Mesenchymal stem cell (in vitro differentiated cells and primary cell): Measurements from ENCODE around the gene KRT86.

Source experiments
- DNase-seq: peaks from one replicate; pipeline ENCODE4 v3.0.0-alpha.2; 2013
- H2AFZ ChIP-seq: one replicate; pipeline ENCODE4 v1.6.1; 2013; ENCODE audit warnings: low read depth, mild to moderate bottlenecking, control low read depth, inconsistent platforms, low read length, moderate library complexity
- H2AK5ac ChIP-seq: 2 replicates; pipeline ENCODE4 v1.6.1; 2013; ENCODE audit warnings: low read length, moderate library complexity, mild to moderate bottlenecking, inconsistent platforms; ENCODE audit not compliant: severe bottlenecking
- H2BK120ac ChIP-seq: one replicate; pipeline ENCODE4 v1.6.1; 2013; ENCODE audit warnings: low read depth, mild to moderate bottlenecking, inconsistent platforms, low read length, moderate library complexity
- H2BK12ac ChIP-seq, 2 experiments: one replicate each; pipeline ENCODE4 v1.6.1; 2013; ENCODE audit warnings: inconsistent platforms in 2 of 2, low read length in 2 of 2, mild to moderate bottlenecking in 2 of 2, moderate library complexity in 2 of 2, control low read depth in 1 of 2
- H2BK15ac ChIP-seq: one replicate; pipeline ENCODE4 v1.6.1; 2013; ENCODE audit warnings: mild to moderate bottlenecking, low read depth, inconsistent platforms; ENCODE audit not compliant: poor library complexity, severe bottlenecking
- H2BK5ac ChIP-seq: 2 replicates; pipeline ENCODE4 v1.6.1; 2013; ENCODE audit warnings: low read depth, mild to moderate bottlenecking, low read length, control low read depth, inconsistent platforms; ENCODE audit not compliant: poor library complexity, severe bottlenecking
- H3K14ac ChIP-seq, 2 experiments: one replicate each; pipeline ENCODE4 v1.6.1; 2013; ENCODE audit warnings: inconsistent platforms in 2 of 2, low read length in 2 of 2, control low read depth in 1 of 2, mild to moderate bottlenecking in 1 of 2, moderate library complexity in 1 of 2
- H3K18ac ChIP-seq, 2 experiments: one replicate each; pipeline ENCODE4 v1.6.1; 2013; ENCODE audit warnings: inconsistent platforms in 2 of 2, low read length in 2 of 2, control low read depth in 1 of 2, low read depth in 1 of 2, mild to moderate bottlenecking in 1 of 2
- H3K23ac ChIP-seq, 2 experiments: one replicate each; pipeline ENCODE4 v1.6.1; 2013; ENCODE audit warnings: inconsistent platforms in 2 of 2, low read length in 2 of 2, mild to moderate bottlenecking in 2 of 2, moderate library complexity in 2 of 2, control low read depth in 1 of 2
- H3K27ac ChIP-seq: 2 replicates; pipeline ENCODE4 v1.5.1; 2013; ENCODE audit warnings: mild to moderate bottlenecking, moderate library complexity, low read length, control low read depth, inconsistent platforms; ENCODE audit not compliant: poor library complexity, severe bottlenecking
- H3K27me3 ChIP-seq, 2 experiments: 2 replicates each; pipeline versions ENCODE4 v1.6.1 to v1.7.0; 2013; ENCODE audit warnings: low read length in 2 of 2, mild to moderate bottlenecking in 2 of 2, moderate library complexity in 2 of 2, control low read depth in 1 of 2, inconsistent platforms in 1 of 2; ENCODE audit not compliant: control insufficient read depth in 1 of 2, insufficient read depth in 1 of 2
- H3K36me3 ChIP-seq, 2 experiments: 2 replicates each; pipeline versions ENCODE4 v1.6.1 to v1.7.0; 2013; ENCODE audit warnings: low read length in 2 of 2, control low read depth in 1 of 2, inconsistent platforms in 1 of 2, low read depth in 1 of 2, mild to moderate bottlenecking in 1 of 2; ENCODE audit not compliant: insufficient read depth in 2 of 2, control insufficient read depth in 1 of 2
- H3K4ac ChIP-seq, 2 experiments: one replicate each; pipeline ENCODE4 v1.6.1; 2013; ENCODE audit warnings: inconsistent platforms in 2 of 2, low read length in 2 of 2, mild to moderate bottlenecking in 2 of 2, moderate library complexity in 2 of 2, control low read depth in 1 of 2, low read depth in 1 of 2
- H3K4me1 ChIP-seq: 2 replicates; pipeline ENCODE4 v1.6.1; 2013; ENCODE audit warnings: low read depth, low read length, control low read depth; ENCODE audit not compliant: control insufficient read depth, insufficient read depth
- H3K4me2 ChIP-seq: 2 replicates; pipeline ENCODE4 v1.6.1; 2013; ENCODE audit warnings: low read length, mild to moderate bottlenecking, inconsistent platforms; ENCODE audit not compliant: poor library complexity, severe bottlenecking
- H3K4me3 ChIP-seq, 2 experiments: 2 replicates each; pipeline versions ENCODE4 v1.5.1 to v1.7.0; 2013; ENCODE audit warnings: low read length in 2 of 2, mild to moderate bottlenecking in 2 of 2, control low read depth in 1 of 2, low read depth in 1 of 2; ENCODE audit not compliant: insufficient read depth in 1 of 2
- H3K79me1 ChIP-seq: replicated peaks from 2 replicates; pipeline ENCODE4 v1.6.1; 2013; ENCODE audit warnings: mild to moderate bottlenecking, control low read depth, low read length, inconsistent platforms; ENCODE audit not compliant: poor library complexity, severe bottlenecking
- H3K9ac ChIP-seq: 2 replicates; pipeline ENCODE4 v1.7.0; 2013; ENCODE audit warnings: mild to moderate bottlenecking, low read length, moderate library complexity
- H3K9me3 ChIP-seq: 2 replicates; pipeline ENCODE4 v1.7.0; 2013; ENCODE audit warnings: mild to moderate bottlenecking, low read length; ENCODE audit not compliant: control insufficient read depth
- H4K8ac ChIP-seq: one replicate; pipeline ENCODE4 v1.6.1; 2013; ENCODE audit warnings: inconsistent platforms, mild to moderate bottlenecking, low read length, moderate library complexity
- H4K91ac ChIP-seq: one replicate; pipeline ENCODE4 v1.6.1; 2013; ENCODE audit warnings: mild to moderate bottlenecking, low read length, inconsistent platforms
- WGBS: methylation state at CpG from one replicate; pipeline ENCODE4 v1.1.7; 2013; ENCODE audit warnings: mixed read lengths; 5-methylcytosine and 5-hydroxymethylcytosine counted together

The KRT86 gene

GRCh38 chr12:52307836-52308805 is 33.7 kb downstream of the KRT86 start:
- no peak overlapping the region for H3K27ac ChIP-seq
- peaks cover 8% of the 10 kb centered on the region for H3K4me1 ChIP-seq
- no peak overlapping the region for H2BK120ac ChIP-seq
- no peak overlapping the region for H2BK12ac ChIP-seq
- peak overlapping the region; percentile 96 for H3K4me2 ChIP-seq
- no peaks in the 10 kb centered on the region for H3K79me1 ChIP-seq
- WGBS, result 9% methylated on average over 70 of the region's 71 CpGs
- H3K4me3 ChIP-seq, result peak overlapping the region; percentile 52 to 70
- H2AK5ac ChIP-seq, result no peak overlapping the region
- H3K9ac ChIP-seq, result peak overlapping the region; percentile 54
- no peak overlapping the region for H2BK5ac ChIP-seq
- no peak overlapping the region for H3K23ac ChIP-seq
- no peak overlapping the region for H4K91ac ChIP-seq
- H3K9me3 ChIP-seq, result no peaks in the 10 kb centered on the region
- H3K27me3 ChIP-seq, result peaks cover 79 to 86% of the 10 kb centered on the region in 2 experiments
- no peak overlapping the region for H3K18ac ChIP-seq
- no peak overlapping the region for H2BK15ac ChIP-seq
- H2AFZ ChIP-seq, result peak overlapping the region; percentile 36
- no peak overlapping the region for H4K8ac ChIP-seq
- peak overlapping the region in 1 of 2 experiments; percentile 18 for H3K14ac ChIP-seq
- no peaks in the 10 kb centered on the region for H3K36me3 ChIP-seq
- peak; percentile 45 for DNase-seq
- no peak overlapping the region for H3K4ac ChIP-seq

GRCh38 chr12:52308806-52309425 is 34.5 kb downstream of the KRT86 start:
- H3K4me1 ChIP-seq, result peaks cover 8% of the 10 kb centered on the region
- H3K9me3 ChIP-seq, result no peaks in the 10 kb centered on the region
- H2AK5ac ChIP-seq, result no peak overlapping the region
- H3K23ac ChIP-seq, result no peak overlapping the region
- peak overlapping the region; percentile 96 for H3K4me2 ChIP-seq
- no peak overlapping the region for H3K4ac ChIP-seq
- H2BK120ac ChIP-seq, result no peak overlapping the region
- no peak overlapping the region for H4K91ac ChIP-seq
- no peaks in the 10 kb centered on the region for H3K79me1 ChIP-seq
- H4K8ac ChIP-seq, result no peak overlapping the region
- no peak overlapping the region for H2BK12ac ChIP-seq
- H2BK5ac ChIP-seq, result no peak overlapping the region
- no peak overlapping the region for H3K27ac ChIP-seq
- H3K4me3 ChIP-seq, result peak overlapping the region in 1 of 2 experiments; percentile 70
- H2BK15ac ChIP-seq, result no peak overlapping the region
- peaks cover 87 to 94% of the 10 kb centered on the region in 2 experiments for H3K27me3 ChIP-seq
- no peaks in the 10 kb centered on the region for H3K36me3 ChIP-seq
- DNase-seq, result no peak
- no peak overlapping the region for H3K18ac ChIP-seq
- H3K9ac ChIP-seq, result peak overlapping the region; percentile 54
- H2AFZ ChIP-seq, result no peak overlapping the region
- H3K14ac ChIP-seq, result no peak overlapping the region
- WGBS, result 50% methylated on average over 15 of the region's 15 CpGs

GRCh38 chr12:52310622-52311284 is 36.3 kb downstream of the KRT86 start:
- Histone ChIP-seq H3K4ac (no peak overlapping the region), H3K14ac (no peak overlapping the region), H4K8ac (no peak overlapping the region), H3K36me3 (no peaks in the 10 kb centered on the region), H3K4me1 (peaks cover 8% of the 10 kb centered on the region), H3K27me3 (peaks cover 96 to 98% of the 10 kb centered on the region in 2 experiments), H3K9me3 (no peaks in the 10 kb centered on the region), H2BK120ac (no peak overlapping the region), H3K18ac (no peak overlapping the region), H3K4me3 (no peak overlapping the region), H3K23ac (no peak overlapping the region), H2BK12ac (no peak overlapping the region), H2BK15ac (no peak overlapping the region), H3K27ac (no peak overlapping the region), H2AK5ac (no peak overlapping the region), H2AFZ (no peak overlapping the region), H3K4me2 (no peak overlapping the region), H3K79me1 (no peaks in the 10 kb centered on the region), H2BK5ac (no peak overlapping the region), H4K91ac (no peak overlapping the region), H3K9ac (no peak overlapping the region)
- 85% methylated on average over 4 of the region's 5 CpGs for WGBS
- DNase-seq, result peak; percentile 48

GRCh38 chr12:52311285-52311648 is 36.8 kb downstream of the KRT86 start:
- Histone ChIP-seq H2AFZ (no peak overlapping the region), H3K23ac (peak overlapping the region in 1 of 2 experiments; percentile 51), H2AK5ac (no peak overlapping the region), H3K18ac (no peak overlapping the region), H3K14ac (no peak overlapping the region), H3K36me3 (no peaks in the 10 kb centered on the region), H3K27me3 (peaks cover 92 to 99% of the 10 kb centered on the region in 2 experiments), H2BK12ac (no peak overlapping the region), H3K4me2 (no peak overlapping the region), H3K9ac (no peak overlapping the region), H3K4me1 (peaks cover 8% of the 10 kb centered on the region), H2BK120ac (no peak overlapping the region), H4K91ac (no peak overlapping the region), H3K4me3 (no peak overlapping the region), H4K8ac (no peak overlapping the region), H3K4ac (no peak overlapping the region), H2BK5ac (no peak overlapping the region), H3K79me1 (no peaks in the 10 kb centered on the region), H3K27ac (no peak overlapping the region), H2BK15ac (no peak overlapping the region), H3K9me3 (no peaks in the 10 kb centered on the region)
- 94% methylated on average over 3 of the region's 3 CpGs for WGBS
- no peak for DNase-seq
